HPDE6-E6E7 (cell line): Measurements from ENCODE around the gene FHAD1.

Experiments used
- DNase-seq: peaks from one replicate; pipeline ENCODE4 v3.0.0; 2011; ENCODE audit warnings: missing footprints; ENCODE audit errors: extremely low spot score

The FHAD1 gene

DNA sequence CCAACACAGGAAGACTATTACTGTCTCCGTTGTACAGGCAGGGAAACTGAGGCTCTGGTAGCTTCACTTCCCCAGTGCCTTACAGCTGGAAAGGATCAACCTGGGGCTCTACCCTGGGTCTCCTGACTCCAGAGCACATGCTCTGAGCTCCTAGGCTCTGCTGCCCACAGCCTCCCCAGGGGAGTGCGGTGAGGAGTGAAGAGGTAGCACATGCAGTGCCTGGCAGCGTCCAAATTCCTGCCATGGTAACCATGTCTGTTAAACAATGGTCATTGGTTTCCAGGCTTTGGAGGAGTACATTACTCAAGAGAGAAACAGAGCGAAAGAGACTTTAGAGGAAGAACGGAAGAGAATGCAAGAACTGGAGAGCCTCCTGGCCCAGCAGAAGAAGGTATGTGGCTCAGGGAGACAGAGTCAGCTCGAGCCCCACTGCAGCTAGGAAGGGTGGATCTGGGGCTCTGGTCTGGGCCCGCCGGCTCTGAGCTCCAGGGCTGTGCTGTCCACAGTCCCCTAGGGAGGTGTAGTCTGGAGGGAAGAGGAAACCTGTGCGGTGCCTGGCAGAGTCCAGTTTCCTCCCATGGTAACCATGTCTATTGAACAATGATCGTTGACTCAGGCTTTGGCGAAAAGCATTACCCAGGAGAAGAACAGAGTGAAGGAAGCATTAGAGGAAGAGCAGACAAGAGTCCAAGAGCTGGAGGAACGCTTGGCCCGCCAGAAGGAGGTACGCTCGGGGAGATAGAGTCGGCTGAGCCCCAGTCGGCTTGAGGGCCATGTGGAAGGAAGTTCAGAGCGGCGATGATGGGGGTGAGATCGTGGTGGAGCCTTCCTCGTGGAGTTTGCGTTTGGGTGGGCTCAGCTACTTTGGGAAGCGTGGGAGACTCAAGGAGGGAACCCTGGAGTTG lies 98.0 kb downstream of the FHAD1 start:
- no peak for DNase-seq

GRCh38 chr1:15345705-15346345 lies 98.8 kb downstream of the FHAD1 start:
- DNase-seq: peak; percentile 81

DNA sequence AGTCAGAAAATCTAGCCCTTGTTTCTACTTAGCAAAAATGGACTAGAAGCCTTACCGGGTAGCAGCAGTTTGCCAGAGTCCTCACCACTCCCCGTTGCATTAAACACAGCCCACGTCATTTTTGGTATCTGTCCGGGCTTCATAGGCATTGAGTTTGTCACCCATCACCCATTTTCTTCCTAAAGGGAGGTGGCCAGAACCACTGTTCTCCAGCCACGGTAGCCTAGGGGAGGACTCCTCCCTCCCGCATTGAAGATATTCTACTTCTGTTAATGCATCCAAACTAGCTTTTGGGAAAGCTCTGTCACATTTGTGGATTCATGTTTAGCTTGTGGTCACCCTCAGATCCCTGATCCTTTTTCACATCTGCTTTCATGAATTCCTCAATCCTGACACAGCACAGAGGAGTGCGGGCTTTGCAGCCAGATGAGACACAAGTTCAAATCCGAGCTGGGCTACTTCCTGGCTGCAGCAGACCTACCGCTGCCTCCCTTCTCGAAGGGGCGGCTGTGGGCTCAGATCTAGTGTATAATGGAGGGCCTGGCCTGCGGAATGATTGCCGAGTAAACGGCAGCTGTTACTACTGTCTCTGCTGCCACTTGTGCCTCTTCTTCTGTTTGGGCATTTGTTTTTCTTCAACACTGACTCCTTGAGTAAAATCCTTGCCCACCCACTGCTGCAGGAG lies 99.5 kb downstream of the FHAD1 start:
- DNase-seq: no peak

- DNase-seq: no peak
Measured at GRCh38 chr1:15347182-15347581, 100.2 kb downstream of the FHAD1 start.

DNA sequence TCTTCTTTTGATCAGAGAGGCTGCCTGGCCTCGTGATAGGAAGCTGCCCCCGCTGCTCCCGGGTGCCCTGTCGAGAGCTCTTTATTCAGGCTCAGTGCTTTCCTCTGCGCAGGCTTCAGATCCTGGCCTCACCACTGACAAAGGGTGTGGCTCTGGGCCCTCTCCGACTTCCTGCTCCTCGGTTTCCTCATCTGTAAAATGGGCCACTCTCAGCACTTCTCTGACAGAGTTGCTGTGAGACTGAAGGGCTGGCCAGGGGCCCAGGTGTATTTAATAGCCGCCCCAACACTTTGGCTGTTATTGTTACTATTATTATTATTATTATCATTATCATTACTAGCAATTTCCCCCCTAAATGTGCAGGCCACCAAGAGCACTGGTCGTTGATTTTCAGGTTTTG lies 101.6 kb downstream of the FHAD1 start:
- DNase-seq: no peak

GRCh38 chr1:15349133-15349532 lies 102.1 kb downstream of the FHAD1 start:
- no peak for DNase-seq

DNA sequence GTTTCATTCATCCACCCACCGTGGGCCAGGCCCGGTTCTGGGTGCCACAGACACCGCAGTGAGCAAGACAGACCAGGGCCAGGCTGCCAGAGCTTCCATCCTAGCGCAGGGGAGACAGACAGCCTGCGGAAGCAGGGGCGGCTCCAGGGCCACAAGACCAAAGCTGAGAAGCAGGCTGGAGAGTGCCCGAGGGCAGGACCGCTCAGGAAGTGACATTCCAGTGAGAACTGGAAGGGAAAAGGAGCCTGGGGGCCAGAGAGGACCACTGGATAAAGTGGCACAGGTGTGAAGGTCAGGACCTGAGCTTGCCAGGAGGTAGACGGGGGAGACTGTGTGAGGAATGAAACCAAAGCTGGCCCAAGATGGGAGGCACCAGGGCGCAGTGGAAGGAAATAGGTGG lies 103.1 kb downstream of the FHAD1 start:
- DNase-seq: no peak

DNA sequence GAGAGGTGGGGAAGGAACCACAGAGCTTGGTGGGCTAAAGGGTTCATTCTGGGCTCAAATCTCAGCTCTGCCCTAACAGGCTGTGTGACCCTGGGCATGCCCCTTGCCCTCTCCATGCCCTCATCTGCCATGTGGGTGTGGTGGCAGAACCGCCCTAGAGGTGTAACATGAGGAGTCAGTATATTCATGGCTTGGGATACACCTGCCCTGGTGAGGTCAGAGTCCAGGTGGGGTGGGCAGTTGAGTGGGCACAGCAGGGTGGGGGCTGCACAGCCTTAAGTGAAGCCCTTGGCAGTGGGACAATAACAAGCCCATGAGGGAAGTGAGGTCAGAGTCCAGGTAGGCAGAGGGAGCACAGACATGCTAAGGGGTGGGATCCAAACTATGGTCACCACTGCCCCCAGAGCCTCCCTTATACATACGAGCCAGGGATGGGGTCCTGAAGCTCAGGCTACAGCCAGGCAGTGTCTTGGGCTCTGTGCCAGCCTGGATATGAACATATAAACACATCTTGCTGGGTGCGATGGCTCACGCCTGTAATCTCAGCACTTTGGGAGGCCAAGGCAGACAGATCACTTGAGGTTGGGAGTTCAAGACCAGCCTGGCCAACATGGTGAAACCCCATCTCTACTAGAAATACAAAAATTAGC lies 103.7 kb downstream of the FHAD1 start:
- no peak for DNase-seq

- no peak for DNase-seq
Measured at GRCh38 chr1:15351310-15351709, 104.3 kb downstream of the FHAD1 start.

- DNase-seq: peak; percentile 87
Measured at GRCh38 chr1:15352128-15352957, 105.3 kb downstream of the FHAD1 start.

- DNase-seq: no peak
Measured at GRCh38 chr1:15353839-15354579, 107.0 kb downstream of the FHAD1 start.

DNA sequence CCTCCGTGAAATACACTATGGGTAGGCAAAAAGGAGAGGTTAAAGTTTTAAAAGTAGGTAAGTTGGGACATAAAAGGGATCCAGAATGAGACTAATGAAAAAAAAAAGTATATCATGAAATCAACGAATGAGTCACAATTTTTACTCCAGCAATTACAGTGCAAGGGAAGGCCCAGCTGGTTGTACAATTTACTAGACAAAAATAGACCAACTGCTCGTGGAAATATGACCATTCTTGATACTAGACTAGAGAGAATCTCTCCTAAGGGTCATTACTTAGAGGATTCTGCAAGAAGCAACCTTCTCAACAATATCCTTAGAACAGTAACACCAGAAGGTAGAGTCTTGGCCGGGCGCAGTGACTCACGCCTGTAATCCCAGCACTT lies 107.5 kb downstream of the FHAD1 start:
- no peak for DNase-seq

DNA sequence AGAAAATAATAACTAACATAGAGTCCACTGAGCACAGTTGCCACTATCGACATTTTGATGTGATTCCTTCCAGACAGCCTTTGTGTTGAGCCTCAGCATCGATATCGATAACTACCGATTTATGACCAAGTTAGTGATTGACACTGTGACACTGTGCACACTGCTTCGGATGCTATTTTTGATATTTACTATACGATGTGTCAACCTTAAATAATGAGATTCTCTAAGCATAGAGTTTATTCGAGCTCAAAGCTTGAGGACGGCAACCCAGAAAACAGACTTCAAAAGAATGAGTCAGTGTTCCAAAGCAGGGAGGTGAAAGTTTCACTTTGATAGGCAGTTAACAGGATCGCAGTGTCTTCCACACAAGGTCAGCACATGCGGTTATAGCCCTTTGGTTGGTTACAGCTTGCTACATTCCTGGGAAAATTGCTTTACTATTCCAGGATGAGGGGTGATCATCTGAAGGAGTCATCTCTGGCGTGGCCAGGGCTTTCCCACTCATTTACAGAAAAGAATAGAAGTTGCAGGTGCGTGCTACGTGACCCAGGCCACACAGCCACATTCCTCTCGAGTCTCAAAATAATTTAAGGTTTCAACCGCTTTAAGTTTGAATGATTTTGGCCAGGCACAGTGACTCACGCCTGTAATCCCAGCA lies 109.1 kb downstream of the FHAD1 start:
- peak; percentile 43 for DNase-seq

DNA sequence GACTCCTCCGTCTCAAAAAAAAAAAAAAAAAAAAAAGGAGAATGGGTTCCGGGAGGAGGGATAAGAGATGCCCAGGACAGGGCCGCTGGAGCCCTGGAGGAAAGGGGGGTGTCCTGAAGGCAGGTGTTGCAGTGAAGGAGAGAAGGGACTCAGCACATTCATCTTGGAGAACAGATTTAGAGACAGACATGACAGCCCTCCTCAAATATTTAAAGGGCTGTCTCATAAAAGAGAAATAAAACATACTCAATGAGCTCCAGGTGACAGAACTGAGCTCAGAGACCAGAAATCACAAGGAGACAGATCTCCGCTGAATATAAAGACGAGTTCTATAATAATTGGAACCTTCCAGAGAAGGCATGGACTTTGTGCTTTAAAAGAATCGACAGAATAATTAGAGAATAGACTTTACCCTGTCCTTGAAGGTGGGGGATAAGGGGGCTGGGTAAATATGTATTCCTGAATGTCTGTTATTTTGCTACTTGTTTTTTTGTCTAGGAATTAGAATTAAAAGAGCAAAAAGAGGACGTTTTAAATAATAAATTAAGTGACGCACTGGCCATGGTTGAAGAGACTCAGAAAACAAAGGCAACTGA lies 110.7 kb downstream of the FHAD1 start:
- no peak for DNase-seq

- no peak for DNase-seq
Measured at GRCh38 chr1:15358565-15359133, 111.6 kb downstream of the FHAD1 start.

DNA sequence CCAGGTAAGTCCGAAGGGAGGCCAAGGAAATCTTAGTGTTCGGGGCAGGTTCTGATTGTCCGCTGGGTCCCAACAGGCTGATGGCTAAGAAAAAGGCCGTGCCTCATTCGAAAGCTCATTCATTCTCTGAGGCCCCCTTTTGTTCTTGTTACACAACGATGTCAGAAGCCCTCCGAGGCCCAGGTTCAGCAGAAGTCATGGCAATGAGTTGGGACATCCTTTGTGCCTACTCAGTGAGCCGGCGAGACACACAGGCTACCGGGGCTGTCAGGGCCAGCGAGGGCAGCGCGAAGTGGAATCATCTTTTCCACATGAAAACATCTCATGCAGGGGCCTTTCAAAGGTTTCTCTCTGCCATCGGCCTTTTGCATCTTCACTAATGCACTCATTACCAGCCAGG lies 113.7 kb downstream of the FHAD1 start:
- DNase-seq: no peak

DNA sequence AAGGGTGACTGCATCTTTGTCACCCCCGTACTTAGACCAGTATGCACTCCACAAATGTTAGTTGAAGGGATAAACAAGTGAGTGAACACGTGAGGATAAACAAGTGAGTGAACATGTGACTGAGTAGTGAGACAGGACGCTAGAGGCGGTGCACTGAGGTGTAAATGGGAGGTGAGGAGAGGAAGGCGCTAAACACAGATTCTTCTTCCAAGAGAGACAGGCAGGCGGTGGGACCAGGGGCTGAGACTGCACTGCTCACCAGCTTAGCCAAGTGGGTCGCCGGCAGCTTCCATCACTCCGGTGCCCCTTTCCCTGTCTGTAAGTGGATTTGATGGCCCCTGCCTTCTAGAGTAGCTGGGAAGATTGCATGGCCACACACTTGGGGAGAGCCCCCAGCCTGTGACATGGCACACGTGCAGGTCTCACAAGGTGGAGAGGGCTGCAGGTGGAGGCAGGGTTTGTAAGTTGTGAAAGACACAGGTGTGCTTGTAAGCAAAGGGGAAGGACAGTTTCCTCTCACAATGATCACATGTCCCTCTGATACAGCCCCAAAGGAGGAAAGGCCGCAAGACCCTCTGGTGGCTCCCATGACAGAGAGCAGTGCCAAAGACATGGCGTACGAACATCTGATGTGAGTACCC lies 115.2 kb downstream of the FHAD1 start:
- no peak for DNase-seq

DNA sequence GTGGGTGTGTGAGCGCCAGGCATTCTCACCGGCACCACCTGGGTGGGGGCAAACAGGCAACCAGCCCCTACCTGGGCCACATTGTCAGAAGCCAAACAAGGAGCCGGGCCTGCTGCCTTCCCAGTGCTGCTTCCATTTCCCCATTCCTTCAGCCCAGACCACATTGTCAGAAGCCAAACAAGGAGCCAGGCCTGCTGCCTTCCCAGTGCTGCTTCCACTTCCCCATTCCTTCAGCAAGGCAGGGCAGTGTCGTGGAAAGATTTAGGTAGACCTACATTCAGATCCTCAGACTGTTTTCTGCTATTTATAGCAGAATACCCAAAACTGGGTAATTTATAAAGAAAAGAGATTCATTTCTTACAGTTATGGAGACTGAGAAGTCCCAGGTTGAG lies 115.7 kb downstream of the FHAD1 start:
- DNase-seq: no peak

DNA sequence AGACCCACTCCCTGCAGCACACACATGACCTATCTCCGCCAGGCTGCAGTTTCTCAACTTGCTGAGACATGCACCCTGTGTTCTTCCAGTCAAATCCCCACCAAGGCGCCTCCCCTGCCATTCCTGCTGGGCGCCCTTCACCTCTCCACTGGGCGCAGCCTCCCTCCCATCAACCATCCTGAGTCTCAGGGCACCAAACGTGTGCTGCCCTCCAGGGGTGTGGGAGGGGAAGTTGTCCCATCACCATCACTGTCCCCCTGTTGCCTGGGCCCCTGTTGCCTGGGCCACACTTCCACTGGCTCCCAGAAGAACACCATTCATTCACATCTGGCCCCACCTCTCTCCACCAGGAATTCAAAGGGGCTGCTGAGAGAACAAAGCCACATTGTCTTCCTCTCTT lies 117.7 kb downstream of the FHAD1 start:
- peak; percentile 51 for DNase-seq
